SH-SY5Y (cell line): Measurements from ENCODE around the gene TMEM91.

Experiments used
- GATA2 ChIP-seq: IDR thresholded peaks from 2 replicates; pipeline ENCODE4 v1.6.1; 2011; ENCODE audit warnings: mild to moderate bottlenecking, low read depth, low read length
- GATA3 ChIP-seq: IDR thresholded peaks from 2 replicates; pipeline ENCODE4 v1.6.1; 2011; ENCODE audit warnings: low read depth, mild to moderate bottlenecking, low read length, moderate library complexity

DNA sequence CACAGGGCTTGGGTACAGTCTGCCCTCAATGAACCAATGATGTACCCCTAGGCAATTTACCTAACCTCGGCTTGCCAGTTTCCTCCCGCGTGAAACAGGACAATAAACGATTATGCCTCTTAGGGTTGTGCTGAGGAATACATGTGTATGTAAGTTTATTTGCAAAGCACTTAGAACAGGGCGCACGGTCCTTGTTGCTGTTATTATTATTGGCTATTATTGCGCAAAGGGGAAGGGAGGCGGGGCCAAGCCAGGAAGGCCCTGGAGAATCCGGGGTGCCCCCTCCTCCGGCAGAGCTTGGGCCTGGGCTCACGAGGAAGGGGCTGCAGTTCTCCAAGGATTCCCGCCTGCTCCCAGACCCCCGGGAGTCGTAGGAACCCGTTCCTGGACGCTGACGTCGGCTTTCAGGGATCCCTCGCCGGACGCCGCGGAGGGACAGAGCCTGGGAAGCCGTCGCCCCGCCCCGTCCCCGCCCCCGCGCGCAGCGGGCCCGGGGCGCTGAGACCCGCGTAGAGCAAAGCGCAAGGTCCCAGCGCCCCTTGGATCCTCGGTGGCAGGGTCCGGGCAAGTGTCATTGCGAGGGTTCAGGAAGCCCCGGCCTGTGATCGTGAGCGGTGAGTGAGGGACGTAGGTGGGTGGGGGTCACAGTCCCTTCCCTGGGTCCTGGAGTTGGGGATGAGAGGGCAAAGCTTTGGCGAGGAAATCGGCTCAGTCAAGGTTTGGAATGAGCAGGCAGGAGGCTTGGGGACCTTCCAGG lies at the start of gene TMEM91:
- no peak for TF ChIP-seq GATA2
- no peak for TF ChIP-seq GATA3
